HG02571 (cell line): ENCODE measurements around the gene CBX4.

Experiments
- ATAC-seq: cut with Tn5 transposase; IDR thresholded peaks from one replicate; pipeline ENCODE4 v1.9.1; 2021; ENCODE audit warnings: mild to moderate bottlenecking, moderate library complexity; ENCODE audit not compliant: unreplicated experiment

The CBX4 gene

GRCh38 chr17:79791735-79792161, 47.5 kb downstream of the CBX4 start:
- ATAC-seq = no peak

DNA sequence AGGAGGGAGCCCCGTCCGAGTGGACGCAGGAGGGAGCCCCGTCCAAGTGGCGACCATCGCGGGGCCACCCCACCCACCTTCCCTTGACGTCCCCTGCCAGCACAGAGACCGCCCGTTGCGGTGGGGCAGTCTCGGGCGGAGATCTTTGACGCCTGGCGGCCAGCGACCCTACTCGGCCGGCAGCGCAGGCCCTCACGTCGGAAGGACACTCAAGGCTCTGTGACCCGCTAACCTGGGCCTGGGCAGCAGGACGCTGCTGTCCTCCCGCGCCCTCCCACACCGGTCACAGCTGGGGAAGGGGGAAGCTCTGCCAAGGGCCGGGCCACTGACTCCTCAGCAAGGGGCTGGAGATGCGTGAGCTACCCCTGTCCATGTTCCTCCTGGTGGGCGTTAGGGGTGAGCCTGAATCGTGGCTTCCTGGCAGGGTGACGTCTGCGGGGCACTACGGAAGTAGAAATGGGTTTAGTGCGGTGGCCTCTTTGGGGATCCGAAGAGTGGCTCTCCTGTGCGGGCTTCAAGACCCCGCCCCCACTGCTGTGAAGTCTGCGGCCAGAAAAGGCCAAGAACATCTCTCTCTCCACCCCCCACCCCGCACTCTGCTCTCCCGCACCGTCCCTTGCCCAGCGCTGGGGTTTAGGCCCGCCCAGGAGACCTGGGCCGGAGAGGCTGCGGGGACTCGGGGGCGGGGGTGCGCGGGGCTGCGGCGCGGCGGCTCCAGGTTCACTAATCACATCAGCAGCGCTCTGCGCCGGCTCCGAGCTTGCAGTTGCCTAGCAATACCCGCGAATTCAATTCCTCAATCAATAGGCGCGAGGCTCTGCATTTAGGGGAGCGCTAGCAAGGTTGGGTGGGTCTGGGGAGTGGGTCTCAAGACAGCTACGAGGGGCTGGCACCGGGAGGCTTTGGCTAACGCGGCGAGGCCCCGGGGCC, 48.2 kb downstream of the CBX4 start:
- ATAC-seq = no peak

- ATAC-seq = no peak
Observed at GRCh38 chr17:79789943-79790804, 49.1 kb downstream of the CBX4 start.

- no peak for ATAC-seq
Observed at GRCh38 chr17:79788989-79789942, 50.0 kb downstream of the CBX4 start.

GRCh38 chr17:79788455-79788854, 50.8 kb downstream of the CBX4 start:
- no peak for ATAC-seq

GRCh38 chr17:79786930-79787643, 52.2 kb downstream of the CBX4 start:
- ATAC-seq = no peak

- no peak for ATAC-seq
Observed at GRCh38 chr17:79785900-79786810, 53.1 kb downstream of the CBX4 start.

DNA sequence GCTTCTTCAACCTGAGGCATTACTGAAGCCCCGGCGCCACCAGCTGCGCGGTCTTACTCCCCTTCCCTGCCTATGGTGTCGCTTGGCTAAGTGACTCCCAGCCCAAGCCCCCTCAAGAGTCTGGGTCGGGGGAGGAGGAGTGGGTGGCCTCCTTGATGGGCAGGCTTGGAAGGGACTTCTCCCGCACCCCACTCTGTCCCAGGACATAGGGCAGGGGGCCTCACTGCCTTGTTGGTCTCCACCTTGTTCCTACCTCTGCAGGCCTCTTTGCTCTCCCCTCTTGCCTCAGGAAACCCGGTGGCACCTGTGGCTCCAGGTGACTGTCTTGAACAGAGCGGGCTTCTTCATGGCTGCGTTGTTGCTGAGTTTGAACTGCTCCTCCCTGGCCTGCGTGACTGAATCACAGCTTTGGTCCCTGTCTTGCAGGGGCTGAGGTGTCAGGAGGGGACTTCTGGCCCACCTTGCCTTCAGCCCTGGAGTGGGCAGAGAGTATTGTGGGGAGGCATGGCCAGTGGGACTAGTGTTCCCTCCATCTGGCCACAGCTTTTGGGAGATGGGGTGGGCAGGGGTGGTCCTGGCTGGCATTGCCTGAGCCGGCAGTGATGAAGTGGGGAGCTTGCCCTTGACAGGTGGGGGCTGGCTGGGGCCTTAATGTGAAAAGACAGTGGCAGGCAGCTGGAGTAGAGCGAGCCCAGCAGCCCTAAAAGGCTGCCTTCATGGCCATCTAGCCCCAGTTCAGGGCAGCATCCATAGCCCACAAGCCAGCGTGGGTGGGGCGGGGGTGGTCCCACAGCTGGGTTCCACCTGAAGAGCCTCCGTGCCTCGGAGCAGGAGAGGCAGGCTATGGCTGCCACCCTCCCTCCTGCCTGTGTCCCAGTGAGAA, 54.0 kb downstream of the CBX4 start:
- ATAC-seq = no peak

DNA sequence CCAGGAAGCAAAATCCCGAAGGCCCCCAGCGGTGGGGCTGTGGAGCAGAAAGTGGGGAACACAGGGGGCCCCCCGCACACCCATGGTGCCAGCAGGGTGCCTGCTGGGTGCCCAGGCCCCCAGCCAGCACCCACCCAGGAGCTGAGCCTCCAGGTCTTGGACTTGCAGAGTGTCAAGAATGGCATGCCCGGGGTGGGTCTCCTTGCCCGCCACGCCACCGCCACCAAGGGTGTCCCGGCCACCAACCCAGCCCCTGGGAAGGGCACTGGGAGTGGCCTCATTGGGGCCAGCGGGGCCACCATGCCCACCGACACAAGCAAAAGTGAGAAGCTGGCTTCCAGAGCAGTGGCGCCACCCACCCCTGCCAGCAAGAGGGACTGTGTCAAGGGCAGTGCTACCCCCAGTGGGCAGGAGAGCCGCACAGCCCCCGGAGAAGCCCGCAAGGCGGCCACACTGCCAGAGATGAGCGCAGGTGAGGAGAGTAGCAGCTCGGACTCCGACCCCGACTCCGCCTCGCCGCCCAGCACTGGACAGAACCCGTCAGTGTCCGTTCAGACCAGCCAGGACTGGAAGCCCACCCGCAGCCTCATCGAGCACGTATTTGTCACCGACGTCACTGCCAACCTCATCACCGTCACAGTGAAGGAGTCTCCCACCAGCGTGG, 54.8 kb downstream of the CBX4 start:
- no peak for ATAC-seq

GRCh38 chr17:79783891-79784290, 55.3 kb downstream of the CBX4 start:
- no peak for ATAC-seq
